Dendritic cell treated with granulocyte-macrophage colony-stimulating factor and Interleukin-4, amounts not matched to agents 40 ng/mL and 50 ng/mL, for 4 days (primary cell): Measurements from ENCODE around the gene MAPK9.

ENCODE experiments used
- H3K27ac Mint-ChIP-seq: one replicate; pipeline ENCODE4 v1.8.0; 2022; ENCODE audit warnings: mild to moderate bottlenecking, mixed read lengths
- H3K27me3 Mint-ChIP-seq: one replicate; pipeline ENCODE4 v1.8.0; 2022; ENCODE audit warnings: mild to moderate bottlenecking, mixed read lengths
- H3K36me3 Mint-ChIP-seq: one replicate; pipeline ENCODE4 v1.8.0; 2022; ENCODE audit warnings: low read depth, mixed read lengths
- H3K4me1 Mint-ChIP-seq: one replicate; pipeline ENCODE4 v1.8.0; 2022; ENCODE audit warnings: low read depth, mixed read lengths
- H3K4me3 Mint-ChIP-seq: one replicate; pipeline ENCODE4 v1.8.0; 2022; ENCODE audit warnings: mild to moderate bottlenecking, moderate library complexity, mixed read lengths
- H3K9me3 Mint-ChIP-seq: one replicate; pipeline ENCODE4 v1.8.0; 2022; ENCODE audit warnings: mixed read lengths
- intact Hi-C: fragments of 100-400 bp; cut with micrococcal nuclease; formaldehyde crosslinking; loops from one replicate; pipeline ENCODE4 v1.15.0; 2022

The MAPK9 gene

DNA sequence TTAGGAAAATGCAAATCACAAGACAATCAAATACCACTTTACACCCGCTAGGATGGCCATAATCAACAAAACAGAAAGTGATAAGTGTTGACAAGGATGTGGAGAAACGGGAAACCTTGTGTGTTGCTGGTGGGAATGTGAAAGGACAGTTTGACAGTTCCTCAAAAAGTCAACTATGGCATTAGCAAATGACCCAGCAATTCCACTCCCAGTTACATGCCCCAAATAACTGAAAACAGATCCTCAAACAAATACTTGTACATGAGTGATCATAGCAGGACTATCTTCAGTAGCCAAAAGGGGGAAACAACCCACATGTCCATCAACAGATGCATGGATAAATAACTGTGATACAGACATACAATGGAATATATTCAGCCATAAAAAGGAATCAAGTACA is 104.1 kb downstream of the MAPK9 start:
- Mint-ChIP-seq H3K9me3 (peaks cover 23% of the 10 kb centered on the region), H3K27ac (no peak overlapping the region), H3K36me3 (no peaks in the 10 kb centered on the region), H3K4me3 (no peak overlapping the region), H3K4me1 (no peaks in the 10 kb centered on the region), H3K27me3 (peaks cover 5% of the 10 kb centered on the region)
- intact Hi-C loops: no loop called here
